Lung (tissue), 12 donors: ENCODE measurements around the gene MSRB3. TPM values are rescaled to one million over a fixed set of nuclear protein-coding genes. Genes with fewer than 3 reads are reported as not detected.

Experiments
- ATAC-seq: fragments of 200-7000 bp; cut with Tn5 transposase; one replicate; pipeline ENCODE4 v1.9.1; 2020; ENCODE audit warnings: moderate number of reproducible peaks; ENCODE audit not compliant: insufficient read depth, low FRiP score
- DNase-seq, 3 donors: peaks; one replicate each; pipeline ENCODE4 v3.0.0-alpha.2; 2013 to 2017
- H3K27ac ChIP-seq, 2 donors: one replicate each; pipeline ENCODE4 v1.5.1; 2013; ENCODE audit warnings: mild to moderate bottlenecking in 2 of 2, moderate library complexity in 2 of 2, control low read depth in 1 of 2, inconsistent platforms in 1 of 2, low read depth in 1 of 2, low read length in 1 of 2
- H3K27me3 ChIP-seq, 3 donors: one replicate each; pipeline ENCODE4 v1.5.1; 2013; ENCODE audit warnings: low read length in 2 of 3; ENCODE audit not compliant: control insufficient read depth in 3 of 3, insufficient read depth in 3 of 3
- H3K36me3 ChIP-seq, 4 donors: one replicate each; pipeline ENCODE4 v1.5.1; 2013; ENCODE audit warnings: low read length in 4 of 4, mild to moderate bottlenecking in 1 of 4, moderate library complexity in 1 of 4; ENCODE audit not compliant: control insufficient read depth in 4 of 4, insufficient read depth in 4 of 4
- H3K4me1 ChIP-seq, 5 donors: one replicate each; pipeline ENCODE4 v1.5.1; 2013; ENCODE audit warnings: low read length in 5 of 5, mild to moderate bottlenecking in 2 of 5, moderate library complexity in 1 of 5; ENCODE audit not compliant: control insufficient read depth in 5 of 5, insufficient read depth in 5 of 5
- H3K4me3 ChIP-seq: one replicate; pipeline ENCODE4 v1.5.1; 2013; ENCODE audit warnings: mild to moderate bottlenecking, control low read depth, moderate library complexity
- H3K9ac ChIP-seq, 2 donors: one replicate each; pipeline ENCODE4 v1.5.1; 2013; ENCODE audit warnings: low read length in 2 of 2, control low read depth in 1 of 2; ENCODE audit not compliant: insufficient read depth in 1 of 2
- H3K9me3 ChIP-seq, 4 donors: one replicate each; pipeline ENCODE4 v1.5.1; 2013; ENCODE audit warnings: low read length in 3 of 4, mild to moderate bottlenecking in 1 of 4, moderate library complexity in 1 of 4; ENCODE audit not compliant: control insufficient read depth in 4 of 4, insufficient read depth in 3 of 4
- WGBS, 2 donors: extraction: QIAGEN DNeasy Blood & Tissue Kit; methylation state at CpG; one replicate each; pipeline ENCODE4 v1.1.7; 2013; 5-methylcytosine and 5-hydroxymethylcytosine counted together
- polyA plus RNA-seq, 2 donors: library from polyadenylated mRNA; stranded (reverse); fragments of 200-250 nt; gene quantifications; one replicate each; pipeline ENCODE4 v1.2.1, GENCODE V29; 2013
- total RNA-seq, 2 donors: library from RNA; depleted of rRNA in 1 of 2; stranded (reverse); fragments of >200 nt in 1 of 2; gene quantifications; one replicate each; pipeline ENCODE4 v1.2.1, GENCODE V29; 2014 to 2021
- TF ChIP-seq, protein P1 (sequence below): IDR thresholded peaks from 2 replicates; pipeline ENCODE4 v1.5.1; 2012; ENCODE audit warnings: mild to moderate bottlenecking; ENCODE audit errors: control extremely low read depth, extremely low read depth
- donor health status: control.
- donor health status: control.
- donor health status: Bipolar disorder and iron deficiency.
- donor health status: healthy.
- donor health status: DM: yes; HTN: yes; CAD: no.

MSRB3 gene
- total and polyA plus RNA-seq, 4 donors = 11.5 to 41.5 (median 28.3) TPM

DNA sequence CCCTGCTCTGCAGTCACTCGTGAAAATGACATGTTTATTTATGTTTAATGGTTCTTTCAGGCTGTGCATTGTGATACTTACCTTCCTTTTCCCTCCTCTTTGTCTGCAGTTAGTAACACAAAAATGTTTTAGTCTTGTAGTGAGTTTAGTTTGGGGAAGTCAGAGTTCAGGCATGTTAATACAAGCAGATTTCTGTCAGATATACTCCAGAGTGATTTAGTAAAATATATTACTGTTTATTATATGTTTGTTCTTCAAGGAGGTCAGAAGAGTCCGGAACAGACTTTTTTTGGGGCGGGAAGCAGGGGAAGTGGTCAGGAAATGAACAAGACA lies 28.7 kb downstream of the MSRB3 start:
- TF ChIP-seq, protein P1, sequence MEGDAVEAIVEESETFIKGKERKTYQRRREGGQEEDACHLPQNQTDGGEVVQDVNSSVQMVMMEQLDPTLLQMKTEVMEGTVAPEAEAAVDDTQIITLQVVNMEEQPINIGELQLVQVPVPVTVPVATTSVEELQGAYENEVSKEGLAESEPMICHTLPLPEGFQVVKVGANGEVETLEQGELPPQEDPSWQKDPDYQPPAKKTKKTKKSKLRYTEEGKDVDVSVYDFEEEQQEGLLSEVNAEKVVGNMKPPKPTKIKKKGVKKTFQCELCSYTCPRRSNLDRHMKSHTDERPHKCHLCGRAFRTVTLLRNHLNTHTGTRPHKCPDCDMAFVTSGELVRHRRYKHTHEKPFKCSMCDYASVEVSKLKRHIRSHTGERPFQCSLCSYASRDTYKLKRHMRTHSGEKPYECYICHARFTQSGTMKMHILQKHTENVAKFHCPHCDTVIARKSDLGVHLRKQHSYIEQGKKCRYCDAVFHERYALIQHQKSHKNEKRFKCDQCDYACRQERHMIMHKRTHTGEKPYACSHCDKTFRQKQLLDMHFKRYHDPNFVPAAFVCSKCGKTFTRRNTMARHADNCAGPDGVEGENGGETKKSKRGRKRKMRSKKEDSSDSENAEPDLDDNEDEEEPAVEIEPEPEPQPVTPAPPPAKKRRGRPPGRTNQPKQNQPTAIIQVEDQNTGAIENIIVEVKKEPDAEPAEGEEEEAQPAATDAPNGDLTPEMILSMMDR = no peak
- no peak for DNase-seq
- WGBS, 2 donors = 16 to 23% methylated on average over 3 of the region's 3 CpGs
- peaks cover 0 to 3% (median 0%) of the 10 kb centered on the region in 4 donors for H3K36me3 ChIP-seq
- no peak overlapping the region for H3K4me3 ChIP-seq
- H3K9ac ChIP-seq = no peak overlapping the region
- H3K27ac ChIP-seq = no peak overlapping the region
- H3K27me3 ChIP-seq = no peaks in the 10 kb centered on the region
- no peaks in the 10 kb centered on the region for H3K9me3 ChIP-seq
- peaks cover 0 to 17% (median 6%) of the 10 kb centered on the region in 5 donors for H3K4me1 ChIP-seq
- ATAC-seq = no peak

DNA sequence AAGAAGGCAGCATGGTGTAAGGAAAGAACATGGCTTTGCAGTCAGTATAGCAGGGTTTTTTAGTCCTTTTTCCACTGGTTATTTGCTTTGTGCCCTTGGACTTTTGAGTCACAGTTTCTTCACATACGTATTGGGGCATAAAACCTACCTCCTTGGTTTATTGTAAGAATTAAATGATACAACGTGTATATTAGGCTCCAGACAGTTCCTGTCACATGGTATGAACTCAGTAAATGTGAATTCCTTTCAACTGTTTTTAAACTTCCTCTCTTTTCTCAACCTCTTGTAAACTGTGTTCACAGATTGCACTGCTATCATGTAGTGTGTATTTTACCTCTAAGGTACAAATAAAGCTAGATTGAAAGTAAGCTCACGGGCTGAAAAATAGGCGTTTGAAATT lies 29.5 kb downstream of the MSRB3 start:
- Histone ChIP-seq H3K9ac (no peak overlapping the region), H3K27ac (no peak overlapping the region), H3K36me3 (peaks cover 0 to 3% (median 0%) of the 10 kb centered on the region in 4 donors), H3K4me1 (peaks cover 0 to 19% (median 6%) of the 10 kb centered on the region in 5 donors), H3K27me3 (no peaks in the 10 kb centered on the region), H3K4me3 (no peak overlapping the region), H3K9me3 (no peaks in the 10 kb centered on the region)
- DNase-seq (peak in 1 of 3 donors; percentile 15), ATAC-seq (no peak)
- TF ChIP-seq, protein P1 = no peak
- 18 to 26% methylated on average over 4 of the region's 4 CpGs for WGBS, 2 donors

DNA sequence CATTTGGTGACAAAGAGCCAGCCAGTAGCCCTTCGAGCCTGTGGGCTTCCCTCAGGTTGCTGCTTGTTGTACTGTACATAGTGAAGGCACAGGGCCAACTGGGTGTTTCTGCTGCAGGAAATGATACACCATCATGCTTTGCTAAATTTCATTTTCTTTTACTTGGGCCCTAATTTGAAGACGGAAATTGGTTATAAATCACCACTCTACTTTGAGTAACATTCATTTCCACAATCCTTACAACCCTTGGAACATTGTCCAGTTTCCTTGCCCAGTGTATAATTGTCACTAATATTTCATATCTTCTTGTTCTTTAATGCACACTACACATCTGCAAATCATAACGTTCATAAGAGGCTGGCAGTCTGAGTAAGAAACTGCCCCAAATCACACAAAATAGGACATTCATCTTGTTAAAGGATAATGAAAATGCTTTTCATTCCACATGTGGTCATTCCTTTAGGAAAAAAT lies 30.2 kb downstream of the MSRB3 start:
- Histone ChIP-seq H3K27me3 (no peaks in the 10 kb centered on the region), H3K4me1 (peaks cover 0 to 22% (median 6%) of the 10 kb centered on the region in 5 donors), H3K4me3 (no peak overlapping the region), H3K27ac (no peak overlapping the region), H3K36me3 (peaks cover 0 to 3% (median 0%) of the 10 kb centered on the region in 4 donors), H3K9me3 (no peaks in the 10 kb centered on the region), H3K9ac (no peak overlapping the region)
- 45 to 46% methylated on average over 3 of the region's 3 CpGs for WGBS, 2 donors
- TF ChIP-seq, protein P1 = no peak
- ATAC-seq = no peak
- DNase-seq = peak in 2 of 3 donors; percentile 35 to 49

DNA sequence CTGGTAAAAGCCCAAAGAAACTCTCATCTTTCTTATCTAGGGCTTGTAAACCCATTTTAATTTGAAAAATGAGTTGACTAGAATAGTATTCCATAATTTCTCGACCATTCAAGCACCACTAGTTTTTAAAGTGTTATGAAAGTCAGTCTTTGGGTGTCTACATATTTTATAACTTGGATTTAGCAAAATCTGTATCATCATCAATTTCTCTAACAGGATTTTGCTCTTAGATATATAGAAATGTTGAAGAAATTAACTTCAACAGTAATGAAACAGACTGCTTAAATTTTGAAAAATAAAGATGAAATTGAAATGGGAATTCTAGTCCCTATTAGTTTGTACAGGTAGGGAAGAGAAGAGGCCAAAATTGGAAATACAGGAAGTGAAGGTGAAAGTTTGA lies 32.8 kb downstream of the MSRB3 start:
- Histone ChIP-seq H3K36me3 (peaks cover 0 to 3% (median 0%) of the 10 kb centered on the region in 4 donors), H3K4me1 (peaks cover 0 to 22% (median 6%) of the 10 kb centered on the region in 5 donors), H3K27ac (no peak overlapping the region), H3K4me3 (no peak overlapping the region), H3K27me3 (no peaks in the 10 kb centered on the region), H3K9me3 (no peaks in the 10 kb centered on the region), H3K9ac (no peak overlapping the region)
- DNase-seq (no peak), ATAC-seq (no peak)
- 70 to 84% methylated on average over 1 of the region's 1 CpG for WGBS, 2 donors
- TF ChIP-seq, protein P1 = no peak
